GM18909 (cell line): Measurements from ENCODE around the gene ZNF195.
"Not testable (repeated sequence)": the region's sequence is repeated elsewhere in the genome, so short reads cannot be mapped to it uniquely, and the experiment has no call there.

Source experiments
- ATAC-seq: cut with Tn5 transposase; IDR thresholded peaks from one replicate; pipeline ENCODE4 v1.9.1; 2021; ENCODE audit warnings: mild to moderate bottlenecking; ENCODE audit not compliant: unreplicated experiment, poor library complexity

The ZNF195 gene

GRCh38 chr11:3378426-3379423 is at the start of gene ZNF195:
Gene ZNF195 (minus strand): TSS chr11:3379146. CDS start chr11:3379040, 106 bp downstream.
- peak; percentile 99 for ATAC-seq

- ATAC-seq: not testable (repeated sequence)
Measured at GRCh38 chr11:3428076-3428475, 49.1 kb upstream of the ZNF195 start.

- not testable (repeated sequence) for ATAC-seq
Measured at GRCh38 chr11:3426541-3426940, 47.6 kb upstream of the ZNF195 start.

GRCh38 chr11:3423928-3424327 is 45.0 kb upstream of the ZNF195 start:
- not testable (repeated sequence) for ATAC-seq

GRCh38 chr11:3423138-3423731 is 44.3 kb upstream of the ZNF195 start:
- not testable (repeated sequence) for ATAC-seq

GRCh38 chr11:3422380-3423137 is 43.6 kb upstream of the ZNF195 start:
- peak; percentile 97 for ATAC-seq

GRCh38 chr11:3421608-3422379 is 42.8 kb upstream of the ZNF195 start:
- not testable (repeated sequence) for ATAC-seq

- ATAC-seq: not testable (repeated sequence)
Measured at GRCh38 chr11:3420281-3421042, 41.5 kb upstream of the ZNF195 start.

GRCh38 chr11:3419496-3419895 is 40.5 kb upstream of the ZNF195 start:
- ATAC-seq: not testable (repeated sequence)

GRCh38 chr11:3417047-3417446 is 38.1 kb upstream of the ZNF195 start:
- not testable (repeated sequence) for ATAC-seq

GRCh38 chr11:3415301-3415700 is 36.4 kb upstream of the ZNF195 start:
- ATAC-seq: not testable (repeated sequence)

GRCh38 chr11:3413666-3414065 is 34.7 kb upstream of the ZNF195 start:
- ATAC-seq: not testable (repeated sequence)

GRCh38 chr11:3412837-3413236 is 33.9 kb upstream of the ZNF195 start:
- ATAC-seq: no peak

GRCh38 chr11:3408722-3409121 is 29.8 kb upstream of the ZNF195 start:
- not testable (repeated sequence) for ATAC-seq

GRCh38 chr11:3408058-3408605 is 29.2 kb upstream of the ZNF195 start:
- not testable (repeated sequence) for ATAC-seq

- ATAC-seq: not testable (repeated sequence)
Measured at GRCh38 chr11:3406937-3407336, 28.0 kb upstream of the ZNF195 start.

- ATAC-seq: not testable (repeated sequence)
Measured at GRCh38 chr11:3406223-3406875, 27.4 kb upstream of the ZNF195 start.
